OCI-LY7 (cell line): ENCODE measurements around the gene RAB3IP. TPM values are rescaled to one million over a fixed set of nuclear protein-coding genes. Genes with fewer than 3 reads are reported as not detected.

Experiments
- BruUV-seq: library from RNA; stranded (reverse); fragments of 400-500 nt; replicated peaks from 2 replicates; lab custom pipeline; 2021; lab: Mats Ljungman, UMichigan
- CTCF ChIA-PET: fragments of 300-600 bp; sonication (Branson Sonifier 250); formaldehyde crosslinking; loops from one replicate; lab custom pipeline; 2022; ENCODE audit warnings: antibody characterized with exemption; ENCODE audit not compliant: unreplicated experiment; lab: Charles Lee
- POLR2A ChIA-PET: fragments of 300-600 bp; sonication (Branson Sonifier 250); formaldehyde crosslinking; loops from one replicate; lab custom pipeline; 2022; ENCODE audit warnings: antibody characterized with exemption; lab: Charles Lee
- DNase-seq: peaks from one replicate; pipeline ENCODE4 v3.0.0-alpha.2; 2015; ENCODE audit warnings: low spot score
- H2AFZ ChIP-seq: fragments of 200-600 bp; sonication (generic), shearing (Covaris generic); 2 replicates; pipeline ENCODE4 v1.6.1; 2014; ENCODE audit warnings: mild to moderate bottlenecking, antibody characterized with exemption, low read length, moderate library complexity
- H3K27ac ChIP-seq: fragments of 200-600 bp; sonication (generic); 2 replicates; pipeline ENCODE4 v1.5.1; 2014; ENCODE audit warnings: mixed run types, low read depth, mild to moderate bottlenecking, moderate library complexity, low read length, inconsistent platforms; ENCODE audit not compliant: poor library complexity, severe bottlenecking
- H3K36me3 ChIP-seq: fragments of 200-600 bp; sonication (generic); 2 replicates; pipeline ENCODE4 v1.6.1; 2014; ENCODE audit warnings: mild to moderate bottlenecking, antibody characterized with exemption, low read length, moderate library complexity, mixed read lengths; ENCODE audit not compliant: insufficient read depth
- H3K4me1 ChIP-seq: fragments of 200-600 bp; sonication (generic); 2 replicates; pipeline ENCODE4 v1.5.1; 2014; ENCODE audit warnings: mild to moderate bottlenecking, low read length; ENCODE audit not compliant: insufficient read depth, poor library complexity, severe bottlenecking
- H3K4me2 ChIP-seq: fragments of 200-600 bp; sonication (generic); 2 replicates; pipeline ENCODE4 v1.6.1; 2014; ENCODE audit warnings: mild to moderate bottlenecking, low read length
- H3K4me3 ChIP-seq: fragments of 200-600 bp; sonication (generic); 2 replicates; pipeline ENCODE4 v1.5.1; 2014; ENCODE audit warnings: mild to moderate bottlenecking, low read depth, low read length; ENCODE audit not compliant: poor library complexity, severe bottlenecking
- H3K79me2 ChIP-seq: fragments of 200-600 bp; sonication (generic); 2 replicates; pipeline ENCODE4 v1.6.1; 2016; ENCODE audit warnings: low read depth, mild to moderate bottlenecking, low read length, moderate library complexity, mixed read lengths; ENCODE audit not compliant: insufficient read depth
- H3K9me2 ChIP-seq: fragments of 200-600 bp; sonication (generic); 2 replicates; pipeline ENCODE4 v1.6.1; 2016; ENCODE audit warnings: mild to moderate bottlenecking, low read length, mixed read lengths; ENCODE audit not compliant: insufficient read depth
- H3K9me3 ChIP-seq: fragments of 200-600 bp; sonication (generic); 2 replicates; pipeline ENCODE4 v1.6.1; 2014; ENCODE audit warnings: mild to moderate bottlenecking, mixed run types, low read length, mixed read lengths
- H4K20me1 ChIP-seq: fragments of 200-600 bp; sonication (generic); 2 replicates; pipeline ENCODE4 v1.6.1; 2014; ENCODE audit warnings: mild to moderate bottlenecking, antibody characterized with exemption, low read length, moderate library complexity, mixed read lengths; ENCODE audit not compliant: insufficient read depth
- EZH2phosphoT487 ChIP-seq: fragments of 200-600 bp; sonication (generic); IDR thresholded peaks from 2 replicates; pipeline ENCODE4 v1.6.1; 2018; ENCODE audit warnings: low read depth, borderline replicate concordance, mild to moderate bottlenecking, mixed run types, antibody characterized with exemption, low read length, moderate library complexity, mixed read lengths
- intact Hi-C: fragments of 100-400 bp; cut with micrococcal nuclease; formaldehyde crosslinking; loops from one replicate; pipeline ENCODE4 v1.10.0; 2022; ENCODE audit not compliant: unreplicated experiment
- total RNA-seq, 2 experiments: library from RNA; depleted of rRNA in 1 of 2; stranded (reverse); fragments of >200 nt in 1 of 2; shearing (Covaris generic) in 1 of 2; gene quantifications; 2 replicates each; pipeline ENCODE4 v1.2.3, GENCODE V29; 2014 to 2022
- TF ChIP-seq, protein P1 (sequence below): fragments of 200-600 bp; sonication (generic); conservative IDR thresholded peaks from 2 replicates; pipeline ENCODE4 v1.5.1; 2014; ENCODE audit warnings: mild to moderate bottlenecking, antibody characterized with exemption, low read length, moderate library complexity, mixed read lengths

RAB3IP gene
- total RNA-seq, 2 experiments from 2014 or later: 49.0 to 60.6 TPM

- Histone ChIP-seq H3K4me2 (no peak overlapping the region), H3K27ac (no peak overlapping the region), H3K9me3 (no peaks in the 10 kb centered on the region), H3K9me2 (no peaks in the 10 kb centered on the region), H4K20me1 (no peaks in the 10 kb centered on the region), H3K36me3 (peaks cover 16% of the 10 kb centered on the region), H3K4me1 (no peaks in the 10 kb centered on the region), H2AFZ (no peak overlapping the region), H3K4me3 (no peak overlapping the region), H3K79me2 (no peaks in the 10 kb centered on the region; the same call in 1 of the 2 replicates)
- ChIA-PET CTCF (no interaction called here), POLR2A (interaction anchor here (2.2 kb wide), 1 partner anchor 14 kb away, joined by 7 read pairs; no protein-coding TSS in a partner anchor)
- TF ChIP-seq, protein P1, sequence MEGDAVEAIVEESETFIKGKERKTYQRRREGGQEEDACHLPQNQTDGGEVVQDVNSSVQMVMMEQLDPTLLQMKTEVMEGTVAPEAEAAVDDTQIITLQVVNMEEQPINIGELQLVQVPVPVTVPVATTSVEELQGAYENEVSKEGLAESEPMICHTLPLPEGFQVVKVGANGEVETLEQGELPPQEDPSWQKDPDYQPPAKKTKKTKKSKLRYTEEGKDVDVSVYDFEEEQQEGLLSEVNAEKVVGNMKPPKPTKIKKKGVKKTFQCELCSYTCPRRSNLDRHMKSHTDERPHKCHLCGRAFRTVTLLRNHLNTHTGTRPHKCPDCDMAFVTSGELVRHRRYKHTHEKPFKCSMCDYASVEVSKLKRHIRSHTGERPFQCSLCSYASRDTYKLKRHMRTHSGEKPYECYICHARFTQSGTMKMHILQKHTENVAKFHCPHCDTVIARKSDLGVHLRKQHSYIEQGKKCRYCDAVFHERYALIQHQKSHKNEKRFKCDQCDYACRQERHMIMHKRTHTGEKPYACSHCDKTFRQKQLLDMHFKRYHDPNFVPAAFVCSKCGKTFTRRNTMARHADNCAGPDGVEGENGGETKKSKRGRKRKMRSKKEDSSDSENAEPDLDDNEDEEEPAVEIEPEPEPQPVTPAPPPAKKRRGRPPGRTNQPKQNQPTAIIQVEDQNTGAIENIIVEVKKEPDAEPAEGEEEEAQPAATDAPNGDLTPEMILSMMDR: peak; percentile 41; the same call in 1 of the 2 replicates
- TF ChIP-seq EZH2phosphoT487: no peak
- no TSS peak for BruUV-seq
- no peak for DNase-seq
- intact Hi-C loops: no loop called here
Observed at GRCh38 chr12:69779928-69780327, 41.3 kb downstream of the RAB3IP start.

DNA sequence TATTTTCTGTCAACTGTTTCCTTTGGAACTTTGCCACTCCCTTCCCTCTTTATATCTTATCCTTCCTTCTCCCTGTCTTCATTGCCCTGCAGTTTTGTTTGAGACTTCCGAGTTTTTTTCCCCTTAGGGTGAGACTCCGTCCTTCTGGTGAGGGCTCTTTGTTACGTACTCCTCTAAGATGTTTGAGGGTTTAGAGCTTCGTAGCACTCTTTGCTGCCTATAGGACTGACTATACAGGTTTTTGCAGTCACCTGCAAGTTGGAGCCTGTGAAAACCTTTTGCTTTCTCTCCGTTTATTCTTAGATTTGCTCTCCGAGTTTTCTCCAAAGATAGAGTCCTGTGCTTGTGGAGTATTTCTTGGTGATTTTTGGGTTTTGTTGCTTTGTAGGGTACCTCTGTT, 44.7 kb downstream of the RAB3IP start:
- Histone ChIP-seq H2AFZ (no peak overlapping the region), H3K9me2 (no peaks in the 10 kb centered on the region), H3K4me3 (no peak overlapping the region), H3K9me3 (no peaks in the 10 kb centered on the region), H3K36me3 (peaks cover 38% of the 10 kb centered on the region), H3K79me2 (no peaks in the 10 kb centered on the region; the same call in 1 of the 2 replicates), H3K4me2 (no peak overlapping the region), H3K27ac (no peak overlapping the region), H4K20me1 (no peaks in the 10 kb centered on the region), H3K4me1 (no peaks in the 10 kb centered on the region)
- no peak for DNase-seq
- TF ChIP-seq EZH2phosphoT487: no peak
- TF ChIP-seq, protein P1: no peak
- intact Hi-C loops: no loop called here
- POLR2A ChIA-PET: interaction anchor here (0.5 to 1.3 kb wide), 3 partner anchors 33 to 718 kb away, joined by 3 to 5 read pairs (median 4); no protein-coding TSS in a partner anchor
- CTCF ChIA-PET: no interaction called here
- no TSS peak for BruUV-seq

DNA sequence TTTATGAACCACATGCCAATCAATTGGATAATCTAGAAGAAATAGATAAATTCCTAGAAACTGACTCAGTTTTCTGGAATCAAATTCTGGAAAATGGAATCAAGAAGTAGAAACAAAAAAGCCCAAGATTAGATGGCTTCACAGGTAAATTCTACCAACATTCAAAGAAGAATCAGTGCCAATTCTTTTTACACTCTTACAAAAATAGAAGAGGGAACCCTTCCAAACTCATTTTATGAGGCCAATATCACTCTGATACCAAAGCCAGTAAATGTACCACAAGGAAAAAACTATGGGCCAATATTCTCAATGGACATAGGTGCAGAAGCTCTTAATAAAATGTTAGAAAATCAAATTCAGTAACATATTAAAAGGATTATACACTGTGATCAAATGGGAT, 50.7 kb downstream of the RAB3IP start:
- CTCF ChIA-PET: no interaction called here
- H3K79me2 ChIP-seq: no peaks in the 10 kb centered on the region

More for the DNA sequence above, 50.7 kb downstream of the RAB3IP start:
- no peak overlapping the region for H3K4me3 ChIP-seq
- no TSS peak for BruUV-seq
- no peak for DNase-seq
- TF ChIP-seq, protein P1: no peak
- no peak for TF ChIP-seq EZH2phosphoT487
- no peaks in the 10 kb centered on the region for H3K9me2 ChIP-seq
- peaks cover 31% of the 10 kb centered on the region for H3K36me3 ChIP-seq
- H4K20me1 ChIP-seq: no peaks in the 10 kb centered on the region
- intact Hi-C loops: no loop called here
- H3K4me2 ChIP-seq: no peak overlapping the region
- no peaks in the 10 kb centered on the region for H3K9me3 ChIP-seq
- POLR2A ChIA-PET: no interaction called here
- H2AFZ ChIP-seq: no peak overlapping the region
- H3K27ac ChIP-seq: no peak overlapping the region
- no peaks in the 10 kb centered on the region for H3K4me1 ChIP-seq
